NCI-H2029 treated with DMSO at 0.1 percent for 48 hours (cell line): ENCODE measurements around the gene SLC41A3.
"Not testable (repeated sequence)": the region's sequence is repeated elsewhere in the genome, so short reads cannot be mapped to it uniquely, and the experiment has no call there.

ENCODE experiments used
- DNase-seq: peaks from one replicate; lab custom pipeline; 2025; lab: John Stamatoyannopoulos, UW

Gene SLC41A3

DNA sequence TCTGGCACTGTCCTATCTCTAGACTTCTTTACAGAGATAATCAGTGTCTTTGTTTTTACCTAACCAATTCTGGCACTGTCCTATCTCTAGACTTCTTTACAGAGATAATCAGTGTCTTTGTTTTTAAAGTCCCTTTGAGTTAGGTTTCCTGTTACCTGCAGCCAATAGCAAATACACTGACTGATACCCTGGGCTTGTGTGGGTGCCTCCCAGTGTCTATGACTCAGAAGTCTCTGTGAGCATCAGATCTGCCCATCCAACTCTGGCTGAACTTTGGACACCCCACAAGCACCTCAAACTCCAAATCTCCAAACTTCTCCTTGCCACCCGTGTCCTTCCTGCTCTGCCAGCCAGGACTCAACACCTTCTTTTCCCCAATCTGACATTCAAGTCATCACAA, 30.4 kb downstream of the SLC41A3 start:
- DNase-seq: no peak

DNA sequence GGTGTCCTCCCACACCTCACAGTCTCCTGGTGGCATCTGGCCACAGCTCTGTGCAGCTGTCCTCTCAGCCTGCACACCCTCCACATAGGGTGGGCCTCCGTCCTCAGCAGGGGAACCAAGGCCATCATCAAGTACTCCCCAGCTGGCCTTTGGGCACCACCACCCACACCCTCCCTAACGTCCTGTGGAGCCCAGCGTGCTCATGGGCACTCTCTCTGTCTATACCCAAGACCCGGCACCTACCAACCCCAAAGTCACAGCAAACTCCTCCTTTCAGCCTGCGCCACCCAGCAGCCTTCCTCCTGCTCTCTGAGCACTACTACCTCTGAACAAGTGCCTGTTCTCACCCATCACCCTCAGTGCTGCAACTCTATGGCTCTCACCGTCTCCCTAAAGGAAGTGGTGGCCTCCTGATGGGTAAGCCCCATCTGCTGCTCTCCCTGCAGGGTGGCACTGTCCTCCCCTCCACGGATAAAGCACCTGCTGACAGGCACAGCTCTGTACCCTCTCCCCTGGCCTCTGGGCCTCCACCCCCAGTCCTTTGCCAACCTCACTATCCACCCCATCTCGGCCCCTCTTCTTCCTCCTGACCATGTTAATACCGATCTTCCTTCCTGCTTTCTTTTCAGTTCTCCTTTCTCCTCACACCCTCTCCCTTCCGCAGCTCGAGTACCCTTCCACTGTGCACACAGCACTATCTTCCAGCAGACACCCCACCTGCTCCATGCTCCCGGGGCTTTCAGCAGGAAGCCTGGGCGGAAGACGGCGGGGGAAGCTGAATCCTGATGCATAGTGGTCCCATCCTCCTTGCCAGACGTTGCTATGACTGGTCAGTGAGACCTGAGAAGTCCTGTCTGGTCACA, 31.5 kb downstream of the SLC41A3 start:
- DNase-seq: no peak

DNA sequence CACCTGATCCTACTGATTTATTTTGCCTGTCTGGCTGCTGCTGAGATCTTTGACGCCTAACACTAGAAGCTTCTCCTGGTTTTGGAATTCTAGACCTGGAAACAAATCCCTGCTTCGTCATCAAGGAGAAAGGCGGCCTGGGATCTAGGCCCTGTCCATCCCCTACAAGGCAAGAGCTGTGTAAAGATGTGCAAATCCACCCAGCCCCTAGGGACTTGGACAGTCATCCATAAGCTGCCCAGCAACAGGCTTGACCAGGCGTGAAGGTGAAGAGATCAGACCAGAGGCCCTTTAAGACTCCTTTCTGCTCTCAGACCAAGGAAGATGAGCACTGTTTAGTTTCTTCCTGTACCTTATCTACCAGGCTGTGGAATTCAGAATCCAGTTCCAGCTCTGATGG, 32.2 kb downstream of the SLC41A3 start:
- no peak for DNase-seq

DNA sequence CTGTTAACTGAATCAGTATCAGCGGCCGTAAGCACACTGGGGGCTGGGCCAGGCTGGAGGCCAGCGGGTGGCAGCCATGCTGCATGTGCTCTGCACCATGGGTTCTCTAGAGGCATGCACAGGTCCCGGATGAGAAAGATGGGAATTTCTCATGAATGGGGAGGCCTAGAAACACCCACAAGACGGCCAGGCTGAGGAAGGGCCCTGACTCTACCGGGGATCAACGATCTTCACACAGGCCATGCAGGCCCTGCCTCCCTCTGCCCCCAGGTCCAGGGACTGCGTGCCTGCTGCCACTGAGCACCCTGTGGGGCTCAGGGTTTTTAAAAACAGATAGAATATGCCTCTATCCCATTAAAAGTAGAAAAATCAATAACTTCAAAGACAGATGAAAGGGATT, 32.7 kb downstream of the SLC41A3 start:
- DNase-seq: no peak

DNA sequence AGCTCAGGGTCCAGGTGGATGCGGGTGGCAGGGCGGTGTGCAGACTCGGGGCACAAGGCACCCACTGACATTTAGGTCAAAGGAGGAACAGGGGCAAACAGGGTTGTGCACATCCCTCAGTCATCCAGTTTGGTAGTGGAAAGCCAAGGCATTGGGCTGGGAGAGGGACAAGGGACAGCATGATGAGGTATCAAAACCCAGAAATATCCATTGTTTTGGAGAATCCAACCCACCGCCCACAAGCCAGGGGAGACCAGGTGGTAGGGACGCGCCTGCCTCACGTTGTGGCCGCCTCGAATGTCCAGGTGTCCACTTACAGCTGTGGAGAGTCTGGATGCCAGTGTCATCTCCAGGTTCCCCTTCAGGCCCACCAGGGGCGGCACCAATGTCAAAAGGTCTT, 33.3 kb downstream of the SLC41A3 start:
- no peak for DNase-seq

DNA sequence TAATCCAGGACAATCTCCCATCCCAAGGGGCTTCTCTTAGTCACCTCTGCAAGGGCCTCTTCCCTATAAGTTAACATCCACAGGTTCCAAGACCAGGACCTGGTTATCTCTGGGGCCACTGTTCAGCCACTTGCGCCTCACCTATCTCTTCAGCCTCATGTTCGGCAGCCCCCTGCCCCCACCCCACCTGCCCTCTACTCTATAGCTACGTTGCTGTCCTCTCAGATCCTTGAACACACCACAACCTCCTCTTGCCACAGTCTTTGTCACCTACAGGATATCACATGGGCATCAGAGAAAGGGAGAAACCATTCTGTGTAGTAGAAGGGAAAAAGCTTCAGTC, 33.9 kb downstream of the SLC41A3 start:
- DNase-seq: no peak

DNA sequence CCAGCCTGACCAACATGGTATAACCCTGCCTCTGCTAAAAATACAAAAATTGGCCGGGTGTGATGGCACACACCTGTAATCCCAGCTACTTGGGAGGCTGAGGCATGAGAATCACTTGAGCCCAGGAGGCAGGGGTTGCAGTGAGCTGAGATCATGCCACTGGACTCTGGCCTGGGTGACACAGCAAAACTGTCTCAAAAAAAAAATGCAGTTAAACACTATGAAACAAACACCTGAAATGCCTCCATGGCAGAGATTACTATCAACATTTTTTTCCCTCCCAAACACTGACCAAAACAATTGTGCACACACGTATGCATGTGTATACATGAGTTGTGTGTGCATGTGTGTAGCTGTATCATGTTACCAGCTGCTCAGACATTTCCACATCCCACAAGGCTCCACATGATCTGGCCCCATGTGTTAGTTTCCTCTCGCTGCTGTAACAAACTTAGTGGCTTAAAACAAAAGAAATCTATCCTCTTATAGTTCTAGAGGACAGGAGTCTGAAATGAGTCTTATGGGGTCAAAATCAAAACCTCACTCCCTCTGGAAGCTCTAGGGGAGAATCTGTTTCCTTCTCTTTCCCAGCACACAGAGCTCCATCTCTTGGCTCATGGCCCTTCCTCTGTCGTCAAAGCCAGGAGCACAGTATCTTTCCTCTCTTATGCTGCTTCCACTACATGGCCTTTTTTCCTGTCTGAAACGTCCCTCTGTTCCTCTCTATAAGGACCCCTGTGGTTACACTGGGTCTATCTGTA, 34.5 kb downstream of the SLC41A3 start:
- no peak for DNase-seq

DNA sequence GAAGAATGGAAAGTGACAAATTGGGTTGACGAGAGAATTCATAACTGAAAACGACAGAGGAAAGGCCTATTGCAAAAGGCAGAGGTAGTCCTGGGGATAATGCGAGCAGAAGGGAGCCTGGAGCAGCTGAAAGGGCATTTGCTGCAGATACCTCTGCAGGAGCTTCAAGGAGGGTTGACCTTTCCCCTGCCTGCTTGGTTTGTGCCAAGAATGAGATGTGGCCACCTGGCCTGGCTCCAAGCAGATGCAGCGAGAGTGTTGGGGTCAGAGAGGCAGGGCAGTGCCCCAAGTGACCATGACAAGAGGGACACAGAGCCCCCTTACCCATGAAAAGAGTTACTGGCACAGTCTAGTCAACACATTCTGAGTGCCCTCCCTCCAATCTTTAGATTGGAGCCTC, 43.5 kb downstream of the SLC41A3 start:
- no peak for DNase-seq

DNA sequence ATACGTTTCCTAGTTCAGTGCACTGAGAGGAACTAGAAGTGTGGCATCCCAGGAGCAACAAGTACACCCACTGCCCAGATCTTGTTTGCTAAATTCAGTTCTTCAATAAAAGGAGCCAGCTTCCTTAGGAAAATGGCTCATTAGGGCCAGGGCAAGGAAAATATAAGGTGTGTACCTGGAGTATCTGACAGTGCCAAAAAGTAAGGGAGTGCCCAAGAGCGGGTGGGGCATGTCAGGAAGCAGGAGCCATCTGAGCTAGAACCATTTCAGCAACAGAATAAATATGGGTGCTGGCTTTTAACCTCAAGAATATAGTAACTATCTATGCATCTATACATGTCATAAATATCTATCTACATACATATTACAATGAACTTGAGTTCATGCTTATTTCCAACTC, 44.1 kb downstream of the SLC41A3 start:
- no peak for DNase-seq

DNA sequence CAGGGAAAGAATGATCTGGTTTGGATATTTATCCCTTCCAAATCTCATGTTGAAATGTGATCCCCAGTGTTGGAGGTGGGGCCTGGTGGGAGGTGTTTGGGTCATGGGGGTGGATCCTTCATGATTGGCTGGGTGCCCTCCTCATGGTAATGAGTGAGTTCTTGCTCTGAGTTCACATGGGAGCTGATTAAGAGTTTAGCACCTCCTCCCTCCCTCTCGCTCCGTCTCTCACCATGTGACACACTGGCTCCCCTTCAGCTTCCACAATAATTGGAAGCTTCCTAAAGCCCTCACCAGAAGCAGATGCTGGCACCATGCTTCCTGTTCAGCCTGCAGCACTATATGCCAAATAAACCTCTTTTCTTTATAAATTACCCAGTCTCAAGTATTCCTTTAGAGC, 45.1 kb downstream of the SLC41A3 start:
- not testable (repeated sequence) for DNase-seq

DNA sequence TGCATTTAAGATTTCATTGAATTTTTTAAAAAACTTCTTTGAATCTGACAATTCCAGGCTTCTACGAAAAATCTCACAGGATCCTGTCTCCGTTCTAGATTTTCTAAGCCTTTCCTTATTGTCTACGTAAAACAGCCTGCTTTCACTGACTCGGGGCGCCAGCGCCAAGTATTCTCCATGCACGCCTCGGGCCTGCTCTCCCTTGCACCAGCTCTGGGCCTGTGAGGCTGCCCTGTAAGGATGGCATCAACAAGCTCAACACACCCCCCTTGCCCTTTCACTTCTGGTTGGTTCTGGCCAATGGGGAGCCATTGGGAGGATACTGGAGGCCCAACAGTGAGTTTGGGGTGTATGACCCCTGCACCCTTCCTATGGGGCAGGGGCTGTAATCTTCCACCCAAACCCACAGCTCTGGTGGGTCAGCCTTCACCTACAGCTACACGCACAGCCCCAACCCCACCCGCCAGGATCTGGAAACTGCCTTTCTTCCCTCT, 47.8 kb downstream of the SLC41A3 start:
- no peak for DNase-seq

DNA sequence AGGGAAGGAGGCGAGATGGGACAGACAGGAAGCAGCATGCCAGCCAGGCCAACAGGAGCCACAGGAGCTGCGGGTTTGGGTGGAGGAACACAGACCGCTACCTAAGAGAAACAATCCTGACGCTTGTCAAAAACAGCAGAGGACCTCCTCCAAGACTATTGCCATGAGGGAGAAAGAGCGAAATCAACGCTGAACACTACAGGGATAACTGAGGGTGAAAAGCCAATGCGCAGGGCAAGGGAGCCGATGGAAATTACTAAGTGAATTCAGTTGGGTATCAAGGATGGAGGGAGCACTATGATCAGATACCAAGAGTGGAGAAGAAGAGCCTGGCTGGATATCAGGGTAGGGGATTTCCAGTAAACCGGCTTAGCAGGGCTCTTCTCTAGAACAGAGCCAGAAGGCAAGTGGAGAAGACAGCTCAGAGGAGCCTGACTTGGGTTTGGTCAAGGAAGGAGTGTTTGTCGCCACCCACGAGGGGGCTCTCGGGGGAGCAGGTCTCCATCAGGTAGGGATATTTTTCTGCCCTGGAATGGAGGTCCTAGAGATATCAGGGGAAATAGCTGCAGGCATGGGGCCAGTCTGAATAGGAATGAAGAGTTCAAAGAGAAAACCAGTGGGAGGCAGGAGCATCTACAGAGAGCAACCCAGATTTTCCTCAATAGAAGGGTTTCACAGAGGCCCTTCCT, 48.4 kb downstream of the SLC41A3 start:
- no peak for DNase-seq

DNA sequence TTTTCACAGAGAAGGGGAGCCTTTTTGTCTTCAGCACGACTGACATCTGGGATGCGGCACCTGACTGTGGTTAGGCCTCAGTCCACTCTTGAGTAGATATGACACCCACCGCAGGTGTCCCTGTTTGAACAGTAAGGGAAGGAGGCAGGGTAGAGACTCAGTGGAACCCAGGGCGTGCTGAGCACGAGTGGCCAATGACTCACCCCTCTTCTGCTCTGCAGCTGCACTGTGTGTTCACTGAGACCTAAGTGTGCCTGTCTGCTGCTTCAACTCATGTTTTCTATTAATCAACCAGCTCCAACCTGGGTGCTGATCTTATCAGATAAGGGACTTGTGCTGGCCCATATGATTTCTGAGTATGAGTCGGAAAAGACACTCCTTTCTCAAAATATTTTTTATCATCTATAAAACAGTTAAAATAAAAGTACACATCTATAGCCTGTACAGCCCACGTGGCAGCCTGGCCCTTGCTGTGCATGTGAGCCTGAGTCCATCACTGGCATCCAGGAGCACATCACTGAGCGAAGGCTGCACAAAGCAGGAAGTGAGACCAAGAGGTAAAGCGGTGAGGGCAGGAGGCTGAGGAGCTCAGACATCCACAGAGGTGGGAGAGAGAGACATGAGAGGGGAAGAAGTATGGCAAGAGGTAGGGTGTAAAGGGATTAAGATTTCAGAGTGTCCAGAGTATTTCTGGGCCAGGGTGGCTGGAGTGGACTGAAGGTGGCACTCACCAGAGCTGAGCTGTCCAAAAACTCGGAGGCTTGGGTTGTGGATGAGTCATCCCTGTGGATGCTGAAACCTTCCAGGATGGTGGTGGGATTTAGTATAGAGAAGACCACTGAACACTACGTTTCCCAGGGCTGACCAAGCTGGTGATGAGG, 49.2 kb downstream of the SLC41A3 start:
- peak; percentile 2 for DNase-seq

DNA sequence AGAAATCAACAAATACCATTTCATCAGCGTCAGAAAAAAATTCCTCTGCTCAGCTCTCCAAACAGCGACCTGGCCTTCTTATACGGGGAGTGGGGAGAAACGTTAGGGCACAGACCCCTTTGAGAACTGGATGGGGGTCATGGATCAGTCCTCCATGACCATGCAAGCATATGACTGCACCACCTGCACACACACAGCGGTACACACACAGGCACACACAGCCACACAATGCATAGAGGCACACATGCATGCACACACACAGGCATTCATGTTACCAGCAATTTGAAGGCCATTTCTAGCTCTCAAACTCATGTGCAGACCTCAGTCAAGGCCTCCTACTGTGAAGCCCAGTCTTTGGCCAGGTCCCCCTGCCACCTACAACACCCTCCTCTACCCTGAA, 50.2 kb downstream of the SLC41A3 start:
- no peak for DNase-seq

DNA sequence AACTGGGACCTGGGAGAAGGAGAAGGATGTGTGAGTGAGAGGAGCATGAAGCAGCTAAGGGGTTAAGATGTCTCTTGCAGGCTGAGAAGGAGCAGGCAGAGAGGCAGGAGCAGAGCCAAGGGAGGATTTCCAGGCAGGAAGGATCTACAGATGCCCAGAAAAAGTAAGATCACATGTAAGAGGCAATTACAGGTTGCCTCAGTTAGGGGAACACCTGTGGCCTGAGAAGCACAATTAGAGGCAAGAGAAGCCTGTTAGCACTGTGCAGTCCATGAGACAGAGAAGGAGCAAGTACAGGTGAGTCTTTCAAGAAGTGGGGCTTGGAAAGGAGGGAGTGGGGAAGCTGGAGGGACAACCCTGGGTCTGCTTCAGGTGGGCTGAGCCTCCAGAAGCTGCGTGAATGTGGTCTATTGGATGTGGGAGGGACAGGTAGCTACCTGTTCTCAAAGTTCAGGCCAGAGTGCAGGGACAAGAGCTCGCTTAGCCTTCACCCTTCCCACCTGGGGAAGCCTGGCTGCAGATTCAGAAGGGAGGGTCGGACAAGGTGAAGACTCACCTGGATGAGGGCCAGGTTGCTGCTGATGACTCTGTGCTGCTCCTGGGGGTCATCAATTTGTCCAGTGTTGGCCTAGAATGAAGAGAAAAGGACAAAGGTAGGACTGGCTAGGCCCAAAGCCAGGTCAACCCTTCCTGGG, 50.7 kb downstream of the SLC41A3 start:
- no peak for DNase-seq

DNA sequence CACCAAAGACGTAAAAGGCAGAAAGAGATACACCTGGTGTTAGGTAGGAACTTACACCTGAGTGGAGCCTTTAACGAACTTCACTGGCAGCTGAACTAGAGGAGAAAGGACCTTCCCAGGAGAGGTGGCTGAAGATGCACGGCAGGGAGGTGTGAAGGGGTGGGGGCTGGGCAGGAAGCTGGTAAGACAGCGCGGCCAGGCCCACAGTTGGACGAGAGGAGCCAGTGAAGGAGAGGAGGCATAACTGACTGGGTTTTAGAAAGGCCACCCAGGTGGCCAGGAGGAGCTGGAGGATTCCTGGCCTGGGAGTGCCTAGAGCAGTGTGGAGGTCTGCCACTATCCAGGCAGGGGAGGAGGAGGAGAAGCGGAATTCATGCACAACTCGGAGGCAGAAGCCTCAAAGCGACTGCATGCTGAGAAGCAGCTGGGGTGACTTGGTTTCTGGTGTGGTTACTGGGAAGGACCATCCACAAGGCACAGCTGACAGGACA, 51.9 kb downstream of the SLC41A3 start:
- DNase-seq: no peak

DNA sequence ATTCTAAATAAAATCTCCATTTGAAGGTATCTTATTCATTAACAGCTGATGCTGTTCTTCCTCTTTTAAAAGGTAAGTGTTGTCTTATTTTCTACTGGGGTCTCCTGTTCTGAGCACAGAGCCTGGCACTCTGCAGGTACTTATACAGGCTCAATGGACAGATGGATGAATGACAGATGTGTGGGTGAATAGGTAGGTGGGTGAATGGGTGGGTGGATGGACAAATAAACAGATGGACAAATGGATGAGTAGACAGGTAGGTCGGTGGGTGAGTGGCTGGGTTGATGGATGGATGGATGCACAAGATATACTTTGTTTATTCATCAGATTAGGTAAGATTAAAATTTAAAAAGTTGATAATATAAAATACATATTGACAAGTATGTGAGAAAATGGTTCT, 53.5 kb downstream of the SLC41A3 start:
- no peak for DNase-seq

DNA sequence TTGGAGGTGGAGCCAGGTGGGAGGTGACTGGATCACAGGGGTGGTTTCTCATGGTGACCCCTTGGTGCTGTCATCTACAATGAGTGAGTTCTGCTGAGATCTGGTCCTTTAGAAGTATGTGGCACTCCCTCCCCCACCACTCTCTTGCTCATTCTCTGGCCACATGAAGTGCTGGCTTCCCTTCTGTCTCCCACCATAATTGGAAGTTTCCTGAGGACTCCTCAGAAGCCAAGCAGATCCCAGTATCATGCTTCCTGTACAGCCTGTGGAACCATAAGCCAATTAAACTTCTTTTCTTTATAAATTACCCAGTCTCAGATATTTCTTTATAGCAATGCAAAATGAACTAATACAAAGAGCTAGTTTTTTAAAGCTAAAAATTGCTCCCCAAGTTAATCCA, 54.7 kb downstream of the SLC41A3 start:
- DNase-seq: no peak

DNA sequence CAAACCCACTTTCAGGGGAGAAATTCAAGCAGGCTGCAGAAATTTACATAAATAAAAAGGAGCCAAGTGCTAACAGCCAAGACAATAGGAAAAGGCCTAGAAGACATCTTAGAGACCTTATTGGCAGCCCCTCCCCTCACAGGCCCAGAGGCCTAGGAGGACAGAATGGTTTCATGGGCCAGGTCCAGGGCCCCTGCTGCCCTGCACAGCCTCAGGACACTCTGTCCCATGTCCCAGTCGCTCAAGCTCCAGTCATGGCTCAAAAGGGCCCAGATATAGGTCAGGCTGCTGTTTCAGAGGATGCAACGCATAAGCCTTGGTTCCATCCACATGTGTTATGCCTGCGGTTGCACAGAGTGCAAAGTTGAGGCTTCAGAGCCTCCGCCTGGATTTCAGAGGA, 55.8 kb downstream of the SLC41A3 start:
- DNase-seq: no peak

DNA sequence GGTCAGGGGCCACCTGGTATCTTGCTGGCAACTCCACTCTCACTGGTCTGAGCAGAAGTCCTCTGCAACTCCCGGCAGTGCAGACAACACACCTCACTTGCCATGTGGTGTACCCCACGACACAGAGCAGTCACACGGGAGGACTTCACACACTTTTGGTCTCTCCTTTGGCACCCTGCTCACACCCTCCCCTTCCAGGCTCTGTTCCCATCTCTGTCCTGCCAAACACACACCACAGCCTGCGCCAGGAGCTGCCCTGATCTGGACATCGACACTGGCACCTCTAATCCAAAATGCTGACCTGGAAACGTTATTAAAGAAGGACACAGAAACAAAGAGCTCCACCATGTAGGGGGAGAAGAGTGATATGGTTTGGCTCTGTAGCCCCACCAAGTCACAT, 57.2 kb downstream of the SLC41A3 start:
- no peak for DNase-seq

DNA sequence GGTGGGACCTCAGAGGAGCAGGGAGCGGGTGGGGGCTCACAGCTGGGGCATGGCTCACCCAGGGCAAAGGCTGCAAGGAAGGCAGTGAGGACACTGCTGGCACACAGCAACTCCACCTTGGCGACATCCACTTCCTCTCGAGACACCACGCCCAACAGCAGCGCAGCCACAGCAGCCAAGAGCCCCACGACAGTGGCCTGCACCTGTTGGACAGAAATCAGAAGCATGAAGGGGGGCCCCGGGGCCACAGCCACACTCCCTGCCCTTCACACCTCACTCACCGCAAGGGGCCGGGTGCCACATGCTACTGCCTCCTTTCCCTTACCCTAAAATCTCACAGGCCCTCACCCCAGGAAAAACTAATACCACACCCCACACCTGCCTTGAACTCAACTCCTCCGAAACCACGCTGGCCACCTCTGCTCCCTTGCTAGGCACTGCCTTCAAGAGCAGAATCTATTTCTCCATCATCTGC, 57.6 kb downstream of the SLC41A3 start:
- no peak for DNase-seq
